ENCODE results near the gene UBE2S. TPM values are rescaled to one million over a fixed set of nuclear protein-coding genes. Genes with fewer than 3 reads are reported as not detected.
A peak's percentile ranks its signal among the peaks of the same experiment; 100 is the strongest.
"Not testable (repeated sequence)": the region's sequence is repeated elsewhere in the genome, so short reads cannot be mapped to it uniquely, and the experiment has no call there.

The UBE2S gene
- 47.2 TPM for polyA plus RNA-seq (ENCODE audit: insufficient read length)

DNA sequence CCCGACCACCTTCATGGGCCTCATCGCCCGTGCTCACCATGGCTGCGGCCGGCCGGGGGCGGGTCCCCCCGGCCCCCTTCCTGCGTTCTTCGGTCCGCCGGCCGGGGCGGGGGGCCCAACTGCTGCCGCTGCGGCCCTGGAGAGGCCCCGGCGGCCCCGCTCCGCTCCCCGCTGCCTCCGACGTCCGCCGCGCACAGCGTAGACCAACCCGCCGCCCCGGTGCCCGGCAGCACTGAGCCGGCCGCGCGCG, at the start of gene UBE2S:
Gene UBE2S, minus strand, starts transcription at position 239 of the 250 bp plus-strand sequence. Its CDS starts 199 bp downstream, at position 40.
- DNase-seq: not testable (repeated sequence)

DNA sequence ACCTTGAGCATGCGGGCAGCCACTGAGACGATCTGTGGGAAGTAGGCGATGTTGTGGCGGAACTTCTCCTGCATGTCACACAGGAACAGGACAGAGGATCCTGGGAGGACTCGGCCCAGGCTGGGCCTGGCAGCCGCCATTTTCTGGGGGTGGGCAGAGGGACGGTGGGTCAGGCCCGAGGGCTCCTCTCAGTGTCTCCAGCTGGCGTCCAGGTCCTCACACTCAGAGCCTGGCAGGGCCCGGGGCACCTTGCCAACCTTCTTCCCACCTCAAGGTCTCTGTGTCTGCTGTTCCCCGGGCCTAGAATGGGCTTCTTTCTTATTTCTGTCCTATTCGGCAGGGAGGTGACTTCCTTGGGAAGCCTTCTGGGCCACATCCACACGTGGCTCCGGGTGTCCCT, 48.8 kb upstream of the UBE2S start:
- no peak for DNase-seq

DNA sequence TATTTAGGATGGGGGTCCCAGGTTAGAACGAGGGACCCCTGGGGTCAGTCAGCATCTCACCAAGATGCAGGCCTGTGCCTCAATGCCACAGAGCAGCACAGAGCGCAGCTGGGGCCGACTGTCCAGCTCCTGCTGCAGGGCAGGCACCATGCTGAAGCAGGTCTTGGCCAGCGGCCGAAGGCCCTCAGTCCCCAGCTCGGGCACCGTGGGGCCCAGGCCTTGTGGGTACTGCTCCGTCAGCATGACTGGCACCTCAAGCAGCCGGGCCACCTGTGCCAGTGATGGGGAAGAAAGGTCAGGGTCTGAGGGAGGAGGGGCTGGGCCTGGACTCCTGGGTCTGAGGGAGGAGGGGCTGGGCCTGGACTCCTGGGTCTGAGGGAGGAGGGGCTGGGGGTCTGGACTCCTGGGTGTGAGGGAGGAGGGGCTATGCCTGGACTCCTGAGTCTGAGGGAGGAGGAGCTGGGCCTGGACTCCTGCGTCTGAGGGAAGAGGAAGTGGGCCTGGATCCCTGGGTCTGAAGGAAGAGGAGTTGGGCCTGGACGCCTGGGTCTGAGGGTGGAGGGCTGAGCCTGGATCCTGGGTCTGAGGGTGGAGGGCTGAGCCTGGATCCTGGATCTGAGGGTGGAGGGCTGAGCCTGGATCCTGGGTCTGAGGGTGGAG, 48.1 kb upstream of the UBE2S start:
- no peak for DNase-seq

DNA sequence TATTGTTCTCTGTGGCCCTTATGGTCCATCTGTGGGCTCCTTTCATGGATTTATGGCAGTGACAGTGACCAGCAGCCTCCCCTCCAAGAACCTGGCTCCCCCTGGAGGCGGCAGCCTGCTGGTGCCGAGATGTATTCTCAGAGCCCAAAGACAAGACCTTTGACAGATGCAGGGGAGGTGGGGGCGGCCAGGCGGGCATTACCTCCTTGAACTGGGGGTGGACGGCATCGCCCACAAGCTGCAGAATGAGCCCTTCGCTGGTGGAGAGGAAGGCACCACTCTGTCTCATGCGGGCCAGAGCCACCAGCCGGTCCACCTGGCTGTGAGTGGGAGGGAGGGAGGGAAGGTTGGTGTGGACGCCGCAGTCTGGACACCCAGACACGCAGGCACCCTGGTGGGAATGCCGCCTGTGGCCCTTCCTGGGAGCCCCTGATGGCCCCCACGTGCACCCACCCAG, 47.2 kb upstream of the UBE2S start:
- no peak for DNase-seq

DNA sequence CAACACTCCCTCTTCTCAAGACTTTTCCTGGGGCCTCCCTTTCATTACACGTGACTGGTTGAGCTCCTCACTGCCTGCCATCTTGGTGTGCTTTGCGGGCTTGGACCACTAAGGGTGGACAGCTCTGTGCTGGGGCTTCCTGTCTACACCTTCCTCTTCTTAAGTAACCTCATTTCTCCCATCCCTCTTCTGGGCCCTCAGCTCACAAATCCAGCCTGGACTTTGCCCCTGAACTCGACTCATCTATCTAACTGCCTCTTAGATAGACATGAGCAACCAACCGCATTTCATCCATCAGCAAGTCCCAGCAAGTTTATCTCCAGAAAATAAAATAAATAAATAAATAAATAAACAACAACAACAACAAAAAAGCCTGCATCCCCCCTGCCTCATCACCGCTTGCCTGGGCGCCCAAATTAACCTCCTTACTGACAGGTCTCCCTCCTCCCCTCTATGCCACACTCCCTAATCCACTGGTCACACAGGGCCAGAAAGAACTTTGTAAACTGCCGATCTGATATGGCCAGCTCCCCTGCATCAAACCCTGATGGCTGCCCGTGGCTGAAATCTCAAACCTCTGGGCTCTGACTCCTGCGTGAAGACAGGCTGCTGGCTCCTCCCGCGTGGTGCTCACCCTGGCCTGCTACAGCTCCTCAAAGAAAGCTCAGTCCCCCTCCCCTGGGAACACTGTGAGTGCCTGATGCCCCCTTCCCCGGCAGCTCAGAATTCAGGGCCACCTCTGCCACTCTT, 46.1 kb upstream of the UBE2S start:
- DNase-seq: no peak

DNA sequence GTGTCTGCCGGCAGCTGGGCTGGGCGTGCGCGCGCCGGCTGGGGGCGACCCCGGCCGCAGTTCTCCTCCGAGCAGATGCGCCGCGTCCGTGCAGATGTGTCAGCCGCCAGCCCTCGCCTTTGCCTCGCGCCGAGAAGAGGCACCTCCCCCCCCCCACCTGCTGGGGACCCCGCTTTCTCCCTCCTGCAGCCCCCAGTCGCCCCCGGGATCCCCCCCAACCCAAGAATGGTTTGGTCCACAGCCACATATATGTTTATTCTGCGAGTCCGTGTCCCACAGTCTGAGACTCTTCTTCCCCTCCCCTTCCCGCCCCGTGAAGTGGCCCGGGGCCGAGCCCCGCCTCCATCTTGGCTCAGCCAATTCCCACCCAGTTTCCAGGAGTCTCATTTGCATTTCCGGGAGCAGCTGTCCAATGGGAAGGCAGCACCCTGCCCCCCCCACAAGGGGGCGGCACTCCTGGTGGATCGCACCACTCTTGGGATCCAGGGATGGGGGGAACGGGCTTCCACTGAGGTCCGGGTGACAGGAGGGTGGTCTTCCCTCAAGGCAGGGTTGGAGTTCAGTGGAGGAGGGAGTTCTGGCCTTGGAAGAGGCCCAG, 45.3 kb upstream of the UBE2S start:
- DNase-seq: peak; percentile 88

DNA sequence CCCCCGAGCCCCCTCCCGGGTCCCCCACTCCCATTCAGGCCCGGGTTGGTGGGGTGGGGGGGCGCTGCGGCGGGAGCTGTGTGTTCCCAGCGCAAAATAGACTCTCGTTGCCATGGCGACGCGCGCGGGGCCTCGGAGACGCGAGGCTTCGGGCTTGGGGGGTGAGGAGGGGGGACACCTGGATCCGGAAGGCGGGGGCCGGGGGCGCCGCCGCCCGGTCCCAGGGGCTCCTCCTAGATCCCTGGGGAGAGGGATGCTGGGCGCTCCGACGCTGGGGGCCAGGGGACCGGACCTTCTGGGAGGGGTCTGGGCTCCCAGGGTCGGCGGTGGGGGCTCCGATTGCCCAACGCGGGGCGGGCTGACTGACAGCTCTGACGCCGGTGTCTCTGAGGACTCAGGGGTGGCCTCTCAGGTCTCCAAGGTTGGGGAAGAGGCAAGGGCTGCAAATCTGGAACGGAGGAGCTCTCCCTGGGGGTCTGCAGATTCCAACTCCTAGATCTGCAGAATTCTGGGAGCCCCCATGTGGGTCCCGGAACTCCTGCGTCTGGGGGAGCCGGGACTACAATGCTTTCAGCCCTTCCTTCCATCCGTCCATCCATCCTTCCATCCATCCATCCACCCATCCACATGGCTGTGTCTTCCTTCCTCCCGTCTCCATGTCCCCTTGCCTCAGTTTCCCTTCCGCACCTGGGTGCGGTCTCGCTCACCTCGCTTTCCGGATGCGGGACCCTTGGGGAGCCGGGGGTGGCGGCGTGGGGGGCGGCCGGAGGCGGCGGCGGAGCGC, 44.6 kb upstream of the UBE2S start:
- no peak for DNase-seq

DNA sequence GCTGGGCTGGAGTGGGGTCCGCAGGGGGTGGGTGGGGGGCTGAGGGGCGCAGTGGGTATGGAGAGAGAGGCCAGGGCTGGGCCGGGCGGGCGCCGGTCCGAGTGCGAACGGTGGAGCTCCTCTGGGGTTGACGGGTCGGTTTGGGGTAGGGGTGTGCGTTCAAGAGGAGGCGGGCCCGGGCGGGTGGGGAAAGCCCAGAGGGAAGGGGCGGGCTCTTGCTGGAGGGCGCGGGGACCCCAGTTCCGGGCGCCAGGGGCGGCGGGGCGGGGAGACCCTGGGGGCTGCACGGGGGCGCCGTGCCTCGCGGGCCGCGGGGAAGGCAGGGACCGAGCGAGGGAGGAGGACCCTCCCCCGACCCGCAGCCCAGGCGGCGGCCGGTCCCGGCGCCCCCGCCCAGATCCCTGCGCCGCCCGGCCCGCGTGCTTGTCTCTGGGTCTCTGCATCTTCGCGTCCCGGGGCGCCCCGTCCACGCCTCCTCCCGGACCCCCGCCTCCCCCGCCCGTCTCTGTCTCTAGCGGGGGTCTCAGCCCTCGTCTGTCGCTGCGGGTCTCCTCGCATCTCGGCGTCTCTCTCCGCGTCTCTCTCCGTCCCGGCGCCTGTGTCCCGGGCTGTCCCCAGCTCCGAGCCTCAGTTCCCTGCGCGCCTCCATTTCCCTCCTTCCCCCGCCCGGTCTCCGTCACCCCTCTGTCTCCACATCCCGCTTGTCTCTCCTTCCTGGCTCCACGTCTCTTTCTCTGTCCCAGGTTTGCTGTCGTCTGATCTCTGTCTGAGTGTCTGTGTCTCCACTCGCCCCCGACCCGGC, 43.8 kb upstream of the UBE2S start:
- DNase-seq: no peak

DNA sequence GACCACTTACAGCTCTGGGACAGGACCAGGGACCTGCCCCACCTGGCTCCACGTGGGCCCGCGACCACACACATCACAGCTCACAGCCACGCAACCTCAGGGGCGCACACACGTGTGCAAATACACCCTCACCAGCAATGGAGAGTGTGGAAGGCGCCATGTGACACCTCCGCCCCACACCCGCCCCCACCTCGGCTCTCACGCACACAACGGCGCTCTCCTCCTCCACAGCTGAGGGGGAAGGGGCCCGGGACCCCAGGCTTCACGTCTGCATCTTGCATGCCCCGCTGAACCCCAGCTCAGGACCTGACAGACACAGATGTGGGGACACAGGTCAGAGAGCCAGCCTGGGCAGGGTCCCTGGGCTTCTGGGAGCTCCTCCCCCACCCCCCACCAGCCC, 41.9 kb upstream of the UBE2S start:
- no peak for DNase-seq

DNA sequence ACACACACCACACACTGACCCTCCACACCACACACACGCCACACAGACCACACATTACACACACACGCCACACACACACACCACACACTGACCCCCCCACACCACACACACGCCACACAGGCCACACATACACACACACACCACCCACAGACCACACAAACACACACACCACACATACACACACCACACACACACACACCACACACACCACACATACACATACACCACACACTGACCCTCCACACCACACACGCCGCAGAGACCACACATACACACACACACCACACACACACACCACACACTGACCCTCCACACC, 40.5 kb upstream of the UBE2S start:
- not testable (repeated sequence) for DNase-seq

DNA sequence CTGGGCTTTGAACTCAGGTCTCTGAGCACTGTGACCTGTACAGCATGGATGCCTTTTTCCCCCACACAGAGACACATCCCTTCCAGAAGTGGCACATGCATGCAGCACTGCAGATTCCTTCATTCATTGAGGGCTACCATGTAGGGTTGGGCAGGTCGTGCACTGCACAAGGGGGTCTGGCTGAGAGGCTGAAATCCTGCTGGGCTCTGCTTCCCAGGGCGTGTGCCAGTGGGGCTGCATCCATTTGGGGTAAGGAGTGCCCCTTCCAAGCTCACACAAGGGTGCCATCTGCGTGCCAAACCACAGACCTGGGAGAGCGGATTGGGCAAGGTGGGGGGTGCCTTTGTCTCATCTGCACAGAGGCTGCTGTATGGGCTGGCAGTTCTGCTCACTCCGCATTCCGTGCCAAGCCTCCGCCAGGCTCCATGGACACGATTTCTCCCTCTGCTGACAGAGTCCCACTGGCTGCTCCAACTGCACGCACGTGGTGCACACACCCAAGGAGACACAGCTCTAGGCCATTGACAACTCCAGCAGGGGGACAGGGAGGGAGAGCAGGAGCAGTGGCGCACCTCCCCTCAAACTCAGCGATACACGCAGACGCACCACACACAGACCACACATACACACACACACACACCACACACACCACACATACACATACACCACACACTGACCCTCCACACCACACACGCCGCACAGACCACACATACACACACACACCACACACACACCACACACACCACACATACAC, 40.0 kb upstream of the UBE2S start:
- DNase-seq: no peak

DNA sequence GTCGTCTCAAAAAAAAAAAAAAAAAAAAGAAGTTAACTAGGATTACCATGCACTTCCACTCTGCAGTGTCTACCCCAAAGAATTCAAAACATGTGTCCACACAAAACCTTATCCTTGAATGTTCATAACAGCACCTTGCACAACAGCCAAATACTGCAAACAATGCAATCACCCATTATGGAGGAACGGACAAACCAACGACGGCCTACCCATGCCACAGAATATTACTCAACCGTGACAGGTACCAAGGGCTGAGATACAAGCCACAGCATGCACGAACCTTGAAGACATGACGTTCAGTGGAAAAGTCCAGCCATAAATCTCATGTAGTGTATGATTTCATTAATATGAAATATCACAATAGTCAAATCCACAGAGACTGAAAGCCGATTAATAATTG, 38.5 kb upstream of the UBE2S start:
- no peak for DNase-seq

DNA sequence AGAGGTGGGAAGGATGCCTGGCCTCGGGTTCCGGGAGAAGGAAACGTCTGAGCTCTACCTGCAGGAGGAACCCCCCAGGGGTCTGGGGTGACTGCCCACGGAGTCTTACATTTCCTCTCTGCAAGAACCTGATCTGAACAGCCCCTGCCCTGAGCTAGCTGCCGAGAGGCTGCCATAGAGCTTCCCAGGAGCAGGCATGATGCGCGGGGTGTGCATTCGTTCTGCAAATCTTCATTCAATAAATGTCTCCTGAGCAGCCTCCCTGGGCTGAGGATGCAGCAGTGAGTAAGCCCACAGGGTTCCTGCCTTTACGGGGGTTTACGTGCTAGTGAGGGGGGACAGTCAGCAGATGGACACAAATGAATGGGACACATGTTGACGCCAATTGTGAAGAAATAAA, 37.1 kb upstream of the UBE2S start:
- DNase-seq: no peak

DNA sequence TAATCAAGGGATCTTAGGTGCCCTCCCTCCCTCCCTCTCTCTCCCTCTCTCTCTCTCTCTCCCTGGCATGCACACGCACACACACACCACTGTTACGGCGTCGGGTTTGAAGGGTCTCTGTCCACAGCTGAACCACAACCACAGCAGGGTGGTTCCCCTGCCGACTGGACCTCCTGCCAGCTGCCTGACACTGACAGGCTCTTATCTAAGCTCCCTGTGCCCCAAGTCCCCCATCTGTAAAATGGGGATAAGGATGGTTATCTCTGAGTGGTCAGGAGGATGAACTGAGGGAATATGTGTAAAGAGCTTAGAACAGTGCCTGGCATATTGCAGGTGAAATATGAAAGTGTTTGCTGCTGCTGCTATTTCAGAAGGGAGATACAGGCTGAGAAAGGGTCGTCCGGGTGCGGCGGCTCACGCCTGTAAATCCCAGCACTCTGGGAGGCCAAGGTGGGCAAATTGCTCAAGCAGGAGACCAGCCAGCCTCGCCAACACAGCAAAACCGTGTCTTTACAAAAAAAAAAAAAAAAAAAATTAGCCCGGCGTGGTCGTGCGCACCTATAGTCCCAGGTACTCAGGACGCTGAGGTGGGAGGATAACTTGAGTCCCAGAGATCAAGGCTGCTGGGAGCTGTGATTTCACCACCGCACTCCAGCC, 36.4 kb upstream of the UBE2S start:
- no peak for DNase-seq

DNA sequence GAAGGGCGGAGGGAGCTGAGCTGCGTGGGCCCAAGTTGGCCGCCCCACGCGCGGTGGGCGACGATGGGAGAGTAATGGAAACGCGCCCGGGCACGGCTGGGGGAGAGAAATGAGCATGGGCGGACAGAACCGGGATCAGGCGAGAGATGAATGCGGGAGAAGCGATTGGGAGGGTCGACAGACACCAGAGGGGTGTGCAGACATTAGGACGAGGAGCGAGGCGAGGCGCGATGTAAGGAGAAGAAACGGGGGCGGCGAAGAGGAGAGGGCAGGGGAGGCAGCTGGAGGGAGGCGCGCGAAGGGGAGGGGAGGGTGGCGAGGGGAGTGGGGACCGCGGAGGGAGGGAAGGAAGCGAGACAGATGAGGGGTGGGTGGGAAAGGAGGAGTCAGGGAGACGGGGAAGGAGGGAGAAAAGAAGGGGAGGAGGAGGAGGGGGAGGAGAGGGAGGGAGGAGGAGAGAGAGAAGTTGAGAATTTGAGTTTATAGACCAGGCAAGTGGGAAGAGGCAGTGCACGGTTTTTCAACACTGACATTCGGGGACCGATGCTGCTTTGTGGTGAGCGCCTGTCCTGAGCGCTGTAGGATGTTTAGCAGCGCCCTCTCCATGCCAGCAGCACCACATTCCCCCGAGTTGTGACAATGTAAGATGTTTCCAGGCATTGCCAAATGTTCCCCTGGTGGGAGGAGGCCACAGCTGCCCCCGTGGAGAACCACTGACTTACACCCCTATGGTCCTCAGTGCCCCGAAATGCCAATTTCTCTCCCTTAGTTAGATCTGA, 35.6 kb upstream of the UBE2S start, which contains the start of gene SHISA7:
Gene SHISA7, minus strand, starts transcription at position 256 of the 779 bp plus-strand sequence. CDS start 437 bp downstream, outside the sequence.
- no peak for DNase-seq

DNA sequence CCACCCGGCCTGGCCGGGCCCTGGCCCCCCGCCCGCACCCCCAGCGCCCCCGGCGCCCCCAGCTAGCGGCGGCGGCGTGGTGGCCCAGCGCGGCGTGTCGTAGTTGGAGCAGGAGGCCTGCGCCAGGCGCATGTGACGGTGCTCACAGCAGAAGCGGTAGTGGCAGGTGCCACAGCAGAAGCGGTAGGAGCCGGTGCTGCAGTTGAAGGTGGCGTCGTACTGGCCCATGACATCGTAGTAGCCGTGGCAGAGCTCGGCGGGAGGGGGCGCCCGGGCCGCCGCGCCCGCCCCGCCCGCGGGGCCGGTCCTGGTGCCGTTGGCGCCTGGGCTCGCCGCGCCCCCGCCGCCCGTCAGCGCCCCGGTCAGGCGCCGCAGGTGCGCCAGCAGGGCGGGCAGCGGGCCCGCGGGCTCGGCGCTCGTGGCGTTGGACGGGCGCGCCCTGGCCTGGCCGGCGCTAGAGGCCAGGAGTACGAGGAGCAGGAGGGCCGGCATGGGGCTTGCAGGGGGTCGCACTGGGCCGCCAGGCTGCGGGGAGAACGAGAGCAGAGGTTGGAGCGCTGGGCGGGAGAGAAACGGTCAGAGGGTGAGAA, 34.9 kb upstream of the UBE2S start:
- DNase-seq: no peak

DNA sequence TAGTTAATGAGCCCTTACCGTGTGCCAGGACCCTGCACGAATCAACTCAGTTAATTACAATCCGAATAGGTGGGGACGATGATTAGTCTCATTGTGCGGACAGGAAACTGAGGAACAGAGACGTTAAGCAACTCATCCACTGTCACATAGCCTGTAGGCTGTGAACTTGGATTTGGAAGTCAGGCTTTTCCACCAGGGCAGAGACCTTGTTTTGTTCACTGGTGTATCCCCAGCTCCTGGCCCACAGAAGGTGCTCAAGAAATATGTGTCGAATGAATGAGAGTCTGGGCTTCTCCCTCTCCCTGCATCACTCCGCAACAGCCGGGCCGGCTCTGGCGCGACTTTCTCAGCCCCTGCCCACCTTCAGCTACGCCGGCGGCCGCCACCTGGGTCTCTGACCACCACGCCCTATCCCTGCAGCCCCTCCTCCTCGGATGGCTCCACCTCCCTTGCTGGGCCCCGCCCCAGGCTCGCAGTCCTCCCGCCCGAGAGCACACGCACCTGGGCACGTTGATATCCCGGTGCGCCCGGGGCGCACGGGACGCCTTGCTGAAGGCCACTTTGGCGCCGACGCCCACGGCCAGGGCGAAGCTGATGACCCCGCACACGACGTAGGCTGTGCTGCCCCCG, 34.2 kb upstream of the UBE2S start:
- no peak for DNase-seq

DNA sequence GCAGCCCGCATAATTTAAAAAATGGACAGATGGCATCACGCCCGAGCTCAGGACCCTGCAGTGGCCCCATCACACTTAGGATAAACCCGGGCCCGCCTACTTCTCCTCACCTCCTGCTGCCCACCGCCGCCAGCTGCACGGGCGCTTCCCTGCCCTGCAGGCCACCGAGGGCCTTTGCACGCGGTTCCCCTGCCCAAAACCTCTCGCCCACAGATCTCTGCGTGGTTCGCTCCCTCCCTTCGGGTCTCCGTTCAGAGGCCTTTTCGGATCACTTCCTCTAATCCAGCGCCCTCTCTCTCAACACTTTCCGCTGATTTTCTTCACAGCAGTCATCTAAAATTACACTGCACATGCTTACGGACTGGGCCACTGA, 33.7 kb upstream of the UBE2S start:
- no peak for DNase-seq

DNA sequence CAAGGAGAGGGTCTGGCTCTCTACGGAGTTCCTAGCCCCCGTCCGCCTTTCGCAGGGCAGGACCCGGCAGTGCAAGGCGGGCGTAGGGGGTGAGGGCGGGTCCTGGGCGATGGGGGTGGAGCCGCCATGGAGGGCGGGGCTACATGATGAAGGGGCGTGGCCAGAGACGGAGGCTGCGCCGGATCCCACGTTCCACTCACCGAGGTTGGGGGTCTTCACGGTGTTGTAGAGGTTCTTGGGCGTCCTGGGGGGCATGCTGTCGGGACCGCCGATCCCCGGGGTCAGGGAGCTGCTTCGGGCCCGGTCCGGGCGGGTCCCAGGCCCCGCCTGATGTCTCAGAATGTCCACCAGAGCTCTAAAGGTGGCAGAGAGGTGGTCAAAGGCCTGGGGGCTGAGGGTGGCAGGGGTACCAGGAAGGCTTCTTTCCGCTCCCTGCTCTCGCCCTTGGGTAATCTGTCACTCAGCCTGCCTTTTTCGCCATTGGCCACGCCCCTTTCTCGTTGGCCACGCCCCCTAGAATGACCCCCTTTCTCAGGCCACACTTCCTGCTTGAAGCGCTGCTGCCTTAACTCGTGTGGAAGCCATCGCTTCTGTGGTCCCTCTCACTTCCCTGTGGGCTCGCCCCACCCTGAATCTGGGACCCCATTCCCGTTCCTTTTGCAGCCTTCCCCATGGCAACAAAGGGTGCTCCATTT, 33.0 kb upstream of the UBE2S start:
- no peak for DNase-seq

All from hindlimb muscle (tissue), 1 donor.